Measurements from ENCODE around the gene AP3B1. TPM values are rescaled to one million over a fixed set of nuclear protein-coding genes. Genes with fewer than 3 reads are reported as not detected.

Gene AP3B1
- total and polyA plus RNA-seq, 2 of the 8 experiments (the other 6 are each of a cell fraction or from before 2014, with no cell fraction given): 45.8 to 48.3 TPM

DNA sequence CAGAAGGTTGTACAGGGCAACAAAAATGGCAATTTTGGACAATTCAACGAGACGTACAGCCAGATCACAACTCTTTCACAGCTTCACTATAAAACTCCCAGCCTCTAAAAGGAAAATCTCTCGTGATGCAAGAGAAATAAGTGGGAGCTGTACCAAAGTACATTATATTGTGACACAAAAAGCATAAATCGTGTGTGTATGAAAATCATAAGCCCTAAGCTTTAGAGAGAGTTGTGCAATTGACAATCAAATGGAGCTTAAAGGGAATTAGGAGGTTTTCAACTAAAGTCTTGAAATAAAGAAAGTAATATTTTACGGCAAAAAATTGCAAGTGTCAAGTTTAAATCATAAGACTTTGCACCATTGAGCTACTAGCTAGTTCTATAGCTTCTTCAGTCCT lies 323.6 kb downstream of the AP3B1 start:
- CTCF ChIA-PET (ENCODE audit: partially characterized antibody): interaction anchor here (0.6 to 2.7 kb wide), 9 partner anchors 8 to 902 kb away, joined by 3 to 8 read pairs (median 3); no protein-coding TSS in a partner anchor
- no peak overlapping the region for H2BK5ac ChIP-seq (ENCODE audit: low read depth, low read length)
- H3K36me3 ChIP-seq (ENCODE audit: control insufficient read depth in 2 of 4, insufficient read depth in 4 of 4, low read length in 3 of 4): no peaks in the 10 kb centered on the region
- H4K5ac ChIP-seq (ENCODE audit: insufficient read length, low read depth, low read length): no peak overlapping the region
- H3K56ac ChIP-seq (replicated peaks; ENCODE audit: insufficient read length, low read depth, low read length): no peak overlapping the region
- no peaks in the 10 kb centered on the region for H3K79me1 ChIP-seq (ENCODE audit: low read depth, low read length)
- no peak overlapping the region for H3K23ac ChIP-seq (ENCODE audit: insufficient read length)
- POLR2A ChIA-PET (ENCODE audit: partially characterized antibody): no interaction called here
- H3K9ac ChIP-seq (replicated peaks in 1 of 4; ENCODE audit: extremely low read depth in 1 of 4, low read depth in 3 of 4, low read length in 3 of 4): no peak overlapping the region
- H2AFZ ChIP-seq (ENCODE audit: low read length): no peak overlapping the region
- no peak overlapping the region for H2BK20ac ChIP-seq (ENCODE audit: low read length)
- no peak overlapping the region for H3K18ac ChIP-seq (ENCODE audit: extremely low read depth, low read length)
- no peak overlapping the region for H2BK12ac ChIP-seq (ENCODE audit: low read depth, low read length)
- no peak overlapping the region for H3K14ac ChIP-seq (ENCODE audit: insufficient read length)
- H3K79me2 ChIP-seq (ENCODE audit: control insufficient read depth in 1 of 2, insufficient read depth in 2 of 2, low read length in 2 of 2): no peaks in the 10 kb centered on the region
- no peak overlapping the region for H3K27ac ChIP-seq (ENCODE audit: low read depth, low read length)
- no peak overlapping the region for H2BK120ac ChIP-seq (replicated peaks; ENCODE audit: low read depth, low read length)
- 86% methylated on average over 5 of the region's 5 CpGs; no CpG with 5 or more reads in 1 of the 2 experiments for WGBS, 2 experiments (ENCODE audit: extremely low coverage in 1 of 2, insufficient coverage in 1 of 2, insufficient read length in 1 of 2, insufficient replicate concordance in 2 of 2, low coverage in 1 of 2, low lambda C conversion rate in 2 of 2, missing lambda C conversion rate in 1 of 2)
- no peak overlapping the region for H3K4me3 ChIP-seq (ENCODE audit: extremely low read depth in 1 of 4, insufficient read depth in 2 of 4, low read depth in 3 of 4, low read length in 4 of 4)
- H3K4me2 ChIP-seq (ENCODE audit: insufficient read depth in 1 of 2, low read depth in 2 of 2, low read length in 2 of 2): no peak overlapping the region
- peaks cover 2 to 7% of the 10 kb centered on the region in 2 experiments for H4K20me1 ChIP-seq (replicated peaks in 1 of 2; ENCODE audit: control insufficient read depth in 1 of 2, insufficient read depth in 2 of 2, low read length in 2 of 2)
- peaks cover 35 to 71% (median 49%) of the 10 kb centered on the region in 4 experiments for H3K27me3 ChIP-seq (replicated peaks in 1 of 4; ENCODE audit: control insufficient read depth in 3 of 4, extremely low read depth in 1 of 4, insufficient read depth in 3 of 4, low read length in 3 of 4)
- no peak overlapping the region for H2BK15ac ChIP-seq (ENCODE audit: low read length)
- H3K23me2 ChIP-seq (ENCODE audit: low read depth, low read length): no peaks in the 10 kb centered on the region; the same call in none of the 2 replicates
- DNase-seq (ENCODE audit: low read depth in 1 of 2, low spot score in 2 of 2) (no peak), FAIRE-seq (no peak)
- H4K8ac ChIP-seq (ENCODE audit: extremely low read depth, insufficient read depth, low read length): no peak overlapping the region
- H3K9me3 ChIP-seq (ENCODE audit: insufficient read depth in 2 of 2, low read depth in 1 of 2, low read length in 1 of 2): no peaks in the 10 kb centered on the region
- no peak overlapping the region for H2AK5ac ChIP-seq (ENCODE audit: low read depth, low read length)
- H3K4ac ChIP-seq (replicated peaks; ENCODE audit: insufficient read length, low read depth, low read length): no peak overlapping the region
- no peak overlapping the region for H4K91ac ChIP-seq (replicated peaks; ENCODE audit: insufficient read length, low read length)
- peaks cover 4 to 12% (median 6%) of the 10 kb centered on the region in 4 experiments for H3K4me1 ChIP-seq (replicated peaks in 1 of 4; ENCODE audit: control insufficient read depth in 3 of 4, insufficient read depth in 4 of 4, low read length in 3 of 4)
- TF ChIP-seq MAFK (IDR thresholded peaks at IDR 0.05; ENCODE audit: low read depth, low read length) (no peak), CREB1 (IDR thresholded peaks at IDR 0.05) (no peak), CHD1 (IDR thresholded peaks at IDR 0.05; ENCODE audit: low read depth, low read length) (no peak), PHF8 (conservative IDR thresholded peaks at IDR 0.05; ENCODE audit: low read depth, low read length) (no peak), RNF2 (IDR thresholded peaks at IDR 0.05; ENCODE audit: borderline replicate concordance, low read depth, low read length, missing control alignments, poor library complexity, severe bottlenecking) (no peak), RFX5 (IDR thresholded peaks at IDR 0.05; ENCODE audit: borderline replicate concordance, low read depth, low read length) (no peak), ZNF274 (IDR thresholded peaks at IDR 0.05; ENCODE audit: borderline replicate concordance, extremely low read depth, low read length) (no peak), POLR2A (IDR thresholded peaks at IDR 0.05; ENCODE audit: control extremely low read depth in 1 of 2, low read depth in 2 of 2, low read length in 2 of 2) (no peak), YY1 (IDR thresholded peaks at IDR 0.05; ENCODE audit: low read depth, low read length) (no peak)
- TF ChIP-seq, protein P1, sequence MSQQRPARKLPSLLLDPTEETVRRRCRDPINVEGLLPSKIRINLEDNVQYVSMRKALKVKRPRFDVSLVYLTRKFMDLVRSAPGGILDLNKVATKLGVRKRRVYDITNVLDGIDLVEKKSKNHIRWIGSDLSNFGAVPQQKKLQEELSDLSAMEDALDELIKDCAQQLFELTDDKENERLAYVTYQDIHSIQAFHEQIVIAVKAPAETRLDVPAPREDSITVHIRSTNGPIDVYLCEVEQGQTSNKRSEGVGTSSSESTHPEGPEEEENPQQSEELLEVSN (IDR thresholded peaks at IDR 0.05): no peak
- TF ChIP-seq, protein P2, sequence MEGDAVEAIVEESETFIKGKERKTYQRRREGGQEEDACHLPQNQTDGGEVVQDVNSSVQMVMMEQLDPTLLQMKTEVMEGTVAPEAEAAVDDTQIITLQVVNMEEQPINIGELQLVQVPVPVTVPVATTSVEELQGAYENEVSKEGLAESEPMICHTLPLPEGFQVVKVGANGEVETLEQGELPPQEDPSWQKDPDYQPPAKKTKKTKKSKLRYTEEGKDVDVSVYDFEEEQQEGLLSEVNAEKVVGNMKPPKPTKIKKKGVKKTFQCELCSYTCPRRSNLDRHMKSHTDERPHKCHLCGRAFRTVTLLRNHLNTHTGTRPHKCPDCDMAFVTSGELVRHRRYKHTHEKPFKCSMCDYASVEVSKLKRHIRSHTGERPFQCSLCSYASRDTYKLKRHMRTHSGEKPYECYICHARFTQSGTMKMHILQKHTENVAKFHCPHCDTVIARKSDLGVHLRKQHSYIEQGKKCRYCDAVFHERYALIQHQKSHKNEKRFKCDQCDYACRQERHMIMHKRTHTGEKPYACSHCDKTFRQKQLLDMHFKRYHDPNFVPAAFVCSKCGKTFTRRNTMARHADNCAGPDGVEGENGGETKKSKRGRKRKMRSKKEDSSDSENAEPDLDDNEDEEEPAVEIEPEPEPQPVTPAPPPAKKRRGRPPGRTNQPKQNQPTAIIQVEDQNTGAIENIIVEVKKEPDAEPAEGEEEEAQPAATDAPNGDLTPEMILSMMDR (IDR thresholded peaks at IDR 0.05; ENCODE audit: control extremely low read depth in 1 of 3, insufficient read depth in 1 of 3, low read depth in 1 of 3, low read length in 3 of 3): no peak

All from H1 (cell line).